Kidney (tissue), 14 donors: ENCODE measurements around the gene AJM1. TPM values are rescaled to one million over a fixed set of nuclear protein-coding genes. Genes with fewer than 3 reads are reported as not detected.
"Not testable (repeated sequence)": the region's sequence is repeated elsewhere in the genome, so short reads cannot be mapped to it uniquely, and the experiment has no call there.

Experiments
- DNase-seq, 5 donors: peaks; one replicate each; pipeline ENCODE4 v3.0.0-alpha.2; 2013 to 2020
- FAIRE-seq: peaks from 2 replicates; lab custom pipeline; 2012; peaks lifted over from hg19 to GRCh38; lab: Jason Lieb, UNC
- H3K27ac ChIP-seq, 2 donors: one replicate each; pipeline ENCODE4 v1.7.0; 2013; ENCODE audit warnings: low read depth in 2 of 2, low read length in 2 of 2, inconsistent platforms in 1 of 2
- H3K27me3 ChIP-seq: one replicate; pipeline ENCODE4 v1.7.1; 2013; ENCODE audit warnings: low read length, inconsistent platforms; ENCODE audit not compliant: control insufficient read depth, insufficient read depth
- H3K36me3 ChIP-seq, 3 donors: one replicate each; pipeline versions ENCODE4 v1.7.0 to v1.7.1; 2013; ENCODE audit warnings: low read length in 3 of 3, control low read depth in 1 of 3, inconsistent platforms in 1 of 3; ENCODE audit not compliant: insufficient read depth in 3 of 3, control insufficient read depth in 2 of 3
- H3K4me1 ChIP-seq, 3 donors: one replicate each; pipeline versions ENCODE4 v1.7.0 to v1.7.1; 2013; ENCODE audit warnings: low read length in 3 of 3, inconsistent platforms in 1 of 3, low read depth in 1 of 3; ENCODE audit not compliant: control insufficient read depth in 2 of 3, insufficient read depth in 2 of 3
- H3K4me3 ChIP-seq, 3 donors: one replicate each; pipeline versions ENCODE4 v1.7.0 to v1.8.1; 2013; ENCODE audit warnings: low read length in 3 of 3, control low read depth in 1 of 3, inconsistent platforms in 1 of 3
- H3K9ac ChIP-seq, 3 donors: one replicate each; pipeline versions ENCODE4 v1.7.0 to v1.7.1; 2013; ENCODE audit warnings: low read length in 3 of 3, control low read depth in 1 of 3, inconsistent platforms in 1 of 3
- H3K9me3 ChIP-seq, 3 donors: one replicate each; pipeline versions ENCODE4 v1.7.0 to v1.7.1; 2013; ENCODE audit warnings: low read length in 3 of 3, control low read depth in 1 of 3, inconsistent platforms in 1 of 3; ENCODE audit not compliant: control insufficient read depth in 2 of 3, insufficient read depth in 1 of 3
- intact Hi-C: fragments of 100-400 bp; cut with DNase I; formaldehyde crosslinking; loops from one replicate; pipeline ENCODE4 v1.11.1; 2022
- polyA plus RNA-seq: library from polyadenylated mRNA; stranded (reverse); fragments of 350-450 nt; fragmentation: Illumina TruSeq; extraction: RNeasy Lipid Tissue Mini Kit (QIAGEN cat#74804); gene quantifications from one replicate; pipeline ENCODE4 v1.2.3, GENCODE V29; 2014; ENCODE audit warnings: low read depth, low replicate concordance; ENCODE audit not compliant: insufficient read depth
- total RNA-seq: library from RNA; stranded (reverse); fragmentation: NEBNext Ultra II Directional; extraction: Animal tissue kit (Norgen Biotek cat#: 25700); gene quantifications from one replicate; pipeline ENCODE4 v1.2.1, GENCODE V29; 2021
- TF ChIP-seq, protein P1 (sequence below): IDR thresholded peaks from 3 replicates; pipeline ENCODE4 v1.5.1; 2012; ENCODE audit warnings: mild to moderate bottlenecking, moderate library complexity, borderline replicate concordance; ENCODE audit not compliant: insufficient read depth; ENCODE audit errors: extremely low read depth
- donor health status: control.
- donor health status: control.
- donor health status: control.
- donor health status: control.
- donor health status: control.
- donor health status: DM: yes; HTN: yes; CAD: no.
- donor health status: Normal renal cell carcinoma (clear cell type).

The AJM1 gene
- total and polyA plus RNA-seq, 2 donors from 2014 or later, result 2.5 to 5.3 TPM

DNA sequence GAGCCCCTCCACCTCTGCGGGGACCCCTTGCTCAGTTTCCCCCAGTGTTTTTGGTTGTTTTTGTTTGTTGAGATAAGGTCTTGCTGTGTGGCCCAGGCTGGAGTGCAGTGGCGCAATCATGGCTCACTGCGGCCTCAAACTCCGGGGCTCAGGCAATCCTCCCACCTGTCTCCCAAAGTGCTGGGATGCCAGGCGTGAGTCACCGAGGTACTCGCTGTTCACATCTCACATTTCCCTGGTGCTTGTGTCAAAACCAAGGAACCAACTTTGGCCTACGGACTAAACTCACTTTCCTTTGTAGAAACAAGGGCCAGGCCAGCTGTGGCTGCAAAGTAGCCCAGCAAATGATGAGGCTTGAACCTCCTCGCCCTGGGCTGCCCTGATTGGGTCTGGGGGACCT is 9.7 kb upstream of the AJM1 start:
- Histone ChIP-seq H3K4me3 (no peak overlapping the region), H3K9me3 (no peaks in the 10 kb centered on the region), H3K27ac (no peak overlapping the region), H3K36me3 (peaks cover 0 to 9% (median 7%) of the 10 kb centered on the region in 3 donors), H3K27me3 (no peaks in the 10 kb centered on the region), H3K4me1 (no peaks in the 10 kb centered on the region), H3K9ac (no peak overlapping the region)
- FAIRE-seq (no peak), DNase-seq (peak in 1 of 5 donors; percentile 49)
- TF ChIP-seq, protein P1, sequence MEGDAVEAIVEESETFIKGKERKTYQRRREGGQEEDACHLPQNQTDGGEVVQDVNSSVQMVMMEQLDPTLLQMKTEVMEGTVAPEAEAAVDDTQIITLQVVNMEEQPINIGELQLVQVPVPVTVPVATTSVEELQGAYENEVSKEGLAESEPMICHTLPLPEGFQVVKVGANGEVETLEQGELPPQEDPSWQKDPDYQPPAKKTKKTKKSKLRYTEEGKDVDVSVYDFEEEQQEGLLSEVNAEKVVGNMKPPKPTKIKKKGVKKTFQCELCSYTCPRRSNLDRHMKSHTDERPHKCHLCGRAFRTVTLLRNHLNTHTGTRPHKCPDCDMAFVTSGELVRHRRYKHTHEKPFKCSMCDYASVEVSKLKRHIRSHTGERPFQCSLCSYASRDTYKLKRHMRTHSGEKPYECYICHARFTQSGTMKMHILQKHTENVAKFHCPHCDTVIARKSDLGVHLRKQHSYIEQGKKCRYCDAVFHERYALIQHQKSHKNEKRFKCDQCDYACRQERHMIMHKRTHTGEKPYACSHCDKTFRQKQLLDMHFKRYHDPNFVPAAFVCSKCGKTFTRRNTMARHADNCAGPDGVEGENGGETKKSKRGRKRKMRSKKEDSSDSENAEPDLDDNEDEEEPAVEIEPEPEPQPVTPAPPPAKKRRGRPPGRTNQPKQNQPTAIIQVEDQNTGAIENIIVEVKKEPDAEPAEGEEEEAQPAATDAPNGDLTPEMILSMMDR, result no peak
- intact Hi-C loops, result no loop called here

DNA sequence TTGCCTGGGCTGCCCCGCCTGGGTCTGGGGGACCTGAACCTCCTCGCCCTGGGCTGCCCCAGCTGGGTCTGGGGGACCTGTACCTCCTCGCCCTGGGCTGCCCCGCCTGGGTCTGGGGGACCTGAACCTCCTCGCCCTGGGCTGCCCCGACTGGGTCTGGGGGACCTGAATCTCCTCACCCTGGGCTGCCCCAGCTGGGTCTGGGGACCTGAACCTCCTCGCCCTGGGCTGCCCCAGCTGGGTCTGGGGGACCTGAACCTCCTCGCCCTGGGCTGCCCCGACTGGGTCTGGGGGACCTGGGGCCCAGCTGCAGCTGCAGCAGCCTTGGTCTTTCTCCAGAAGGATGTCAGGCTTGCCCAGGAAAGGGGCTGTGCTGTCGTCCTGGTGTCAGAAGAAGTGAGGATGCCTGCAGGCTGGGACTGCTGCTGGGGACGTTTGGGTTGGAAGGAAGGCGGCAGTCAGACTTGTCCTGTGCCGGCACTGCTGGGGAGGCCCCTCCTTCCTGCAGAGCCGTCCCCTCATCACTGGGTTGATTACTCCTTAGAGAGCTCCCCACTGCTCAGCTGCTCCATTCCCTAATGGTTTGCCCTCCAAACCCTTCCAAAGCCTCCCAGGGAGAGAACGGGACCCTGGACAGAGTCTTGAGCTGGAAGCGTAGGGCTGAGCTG is 8.8 kb upstream of the AJM1 start:
- H3K27ac ChIP-seq, FAIRE-seq, H3K4me1 ChIP-seq, intact Hi-C loops, H3K9me3 ChIP-seq, H3K4me3 ChIP-seq, H3K36me3 ChIP-seq, H3K27me3 ChIP-seq, H3K9ac ChIP-seq: not testable (repeated sequence)
- DNase-seq, result peak in 1 of 5 donors; percentile 51

DNA sequence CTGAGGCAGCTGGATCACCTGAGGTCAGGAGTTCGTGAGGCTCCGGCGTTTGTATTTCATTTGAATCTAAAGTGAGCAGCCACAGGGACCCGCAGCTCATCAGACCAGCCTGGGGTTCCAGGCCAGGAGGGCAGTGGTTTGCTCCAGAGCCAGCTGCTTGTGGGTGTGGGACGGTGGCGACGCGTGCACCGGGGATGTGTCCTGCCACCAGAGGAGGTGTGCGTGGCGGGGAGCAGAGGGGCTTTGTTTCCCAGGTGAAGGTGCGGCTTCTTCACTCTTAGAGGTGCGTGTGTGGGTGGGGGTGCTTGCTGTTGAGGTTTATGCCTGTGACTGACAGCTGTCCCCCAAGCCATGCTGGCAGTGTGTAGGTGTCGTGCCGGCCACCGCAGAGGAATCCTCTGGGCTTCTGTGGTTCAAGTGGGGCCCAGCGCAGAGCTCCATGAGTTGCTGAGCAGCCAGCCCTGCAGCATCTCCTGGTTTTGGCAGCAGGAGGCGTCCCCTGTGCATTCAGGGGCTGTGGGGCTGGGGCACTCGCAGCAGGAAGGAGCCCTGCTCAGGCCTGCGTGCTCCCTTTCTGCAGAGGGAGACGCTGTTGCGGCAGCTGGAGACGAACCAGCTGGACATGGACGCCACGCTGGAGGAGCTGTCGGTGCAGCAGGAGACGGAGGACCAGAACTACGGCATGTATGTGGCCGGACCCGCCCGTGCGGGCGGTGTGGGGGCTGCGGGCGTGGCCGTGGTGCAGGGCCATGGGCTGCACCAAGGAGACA is 6.9 kb upstream of the AJM1 start:
- no peaks in the 10 kb centered on the region for H3K27me3 ChIP-seq
- DNase-seq (peak in 1 of 5 donors; percentile 70), FAIRE-seq (no peak)
- no peak overlapping the region for H3K4me3 ChIP-seq
- no peaks in the 10 kb centered on the region for H3K36me3 ChIP-seq
- no peaks in the 10 kb centered on the region for H3K4me1 ChIP-seq
- intact Hi-C loops, result no loop called here
- TF ChIP-seq, protein P1, result no peak
- no peak overlapping the region for H3K9ac ChIP-seq
- no peaks in the 10 kb centered on the region for H3K9me3 ChIP-seq
- H3K27ac ChIP-seq, result no peak overlapping the region
